MM.1S (cell line): ENCODE measurements around the gene ETV7.
A peak's percentile ranks its signal among the peaks of the same experiment; 100 is the strongest.
"Not testable (repeated sequence)": the region's sequence is repeated elsewhere in the genome, so short reads cannot be mapped to it uniquely, and the experiment has no call there.

Experiments used
- DNase-seq: peaks from one replicate; pipeline ENCODE4 v3.0.0-alpha.2; 2015
- H2AFZ ChIP-seq: fragments of 300-600 bp; sonication (generic); 2 replicates; pipeline ENCODE4 v1.6.0; 2016; ENCODE audit warnings: antibody characterized with exemption, low read length
- H3F3A ChIP-seq: fragments of 300-600 bp; sonication (generic); 2 replicates; pipeline ENCODE4 v1.6.1; 2016; ENCODE audit warnings: mild to moderate bottlenecking, antibody characterized with exemption, low read length, moderate library complexity, mixed read lengths; ENCODE audit not compliant: insufficient read depth
- H3K27ac ChIP-seq: fragments of 300-600 bp; sonication (generic); 2 replicates; pipeline ENCODE4 v1.5.1; 2016; ENCODE audit warnings: mild to moderate bottlenecking, low read length
- H3K27me3 ChIP-seq: fragments of 300-600 bp; sonication (generic); replicated peaks from 2 replicates; pipeline ENCODE4 v1.6.0; 2016; ENCODE audit warnings: low read length; ENCODE audit not compliant: insufficient read depth
- H3K36me3 ChIP-seq: fragments of 300-600 bp; sonication (generic); replicated peaks from 2 replicates; pipeline ENCODE4 v1.6.1; 2016; ENCODE audit warnings: mild to moderate bottlenecking, low read length, mixed read lengths; ENCODE audit not compliant: insufficient read depth
- H3K4me1 ChIP-seq: fragments of 300-600 bp; sonication (generic); 2 replicates; pipeline ENCODE4 v1.6.1; 2016; ENCODE audit warnings: low read length, mixed read lengths
- H3K4me2 ChIP-seq: fragments of 300-600 bp; sonication (generic); 2 replicates; pipeline ENCODE4 v1.6.0; 2016; ENCODE audit warnings: low read depth, low read length
- H3K4me3 ChIP-seq: fragments of 300-600 bp; sonication (generic); 2 replicates; pipeline ENCODE4 v1.5.1; 2016; ENCODE audit warnings: low read length, mixed read lengths
- H3K79me2 ChIP-seq: fragments of 300-600 bp; sonication (generic); 2 replicates; pipeline ENCODE4 v1.6.1; 2016; ENCODE audit warnings: mixed run types, low read length, mixed read lengths
- H3K9ac ChIP-seq: fragments of 300-600 bp; sonication (generic); 2 replicates; pipeline ENCODE4 v1.6.1; 2016; ENCODE audit warnings: low read length, mixed read lengths
- H3K9me2 ChIP-seq: fragments of 300-600 bp; sonication (generic); replicated peaks from 2 replicates; pipeline ENCODE4 v1.6.1; 2016; ENCODE audit warnings: mild to moderate bottlenecking, low read length, mixed read lengths; ENCODE audit not compliant: insufficient read depth
- H3K9me3 ChIP-seq: fragments of 300-600 bp; sonication (generic); replicated peaks from 2 replicates; pipeline ENCODE4 v1.6.1; 2016; ENCODE audit warnings: mild to moderate bottlenecking, low read length, mixed read lengths; ENCODE audit not compliant: insufficient read depth
- H4K20me1 ChIP-seq: fragments of 300-600 bp; sonication (generic); 2 replicates; pipeline ENCODE4 v1.6.1; 2016; ENCODE audit warnings: mild to moderate bottlenecking, low read length, moderate library complexity, mixed read lengths; ENCODE audit not compliant: insufficient read depth
- EZH2 ChIP-seq: fragments of 300-600 bp; sonication (generic); optimal IDR thresholded peaks from 2 replicates; pipeline ENCODE3; 2017; ENCODE audit warnings: low read depth, mild to moderate bottlenecking, antibody characterized with exemption, low read length, mixed read lengths
- EZH2phosphoT487 ChIP-seq: fragments of 300-600 bp; sonication (generic); IDR thresholded peaks from 2 replicates; pipeline ENCODE4 v1.6.1; 2018; ENCODE audit warnings: antibody characterized with exemption, low read length
- TF ChIP-seq, protein P1 (sequence below): fragments of 300-600 bp; sonication (generic); IDR thresholded peaks from 2 replicates; pipeline ENCODE4 v1.5.1; 2016; ENCODE audit warnings: antibody characterized with exemption, low read length, mixed read lengths

ETV7 gene

DNA sequence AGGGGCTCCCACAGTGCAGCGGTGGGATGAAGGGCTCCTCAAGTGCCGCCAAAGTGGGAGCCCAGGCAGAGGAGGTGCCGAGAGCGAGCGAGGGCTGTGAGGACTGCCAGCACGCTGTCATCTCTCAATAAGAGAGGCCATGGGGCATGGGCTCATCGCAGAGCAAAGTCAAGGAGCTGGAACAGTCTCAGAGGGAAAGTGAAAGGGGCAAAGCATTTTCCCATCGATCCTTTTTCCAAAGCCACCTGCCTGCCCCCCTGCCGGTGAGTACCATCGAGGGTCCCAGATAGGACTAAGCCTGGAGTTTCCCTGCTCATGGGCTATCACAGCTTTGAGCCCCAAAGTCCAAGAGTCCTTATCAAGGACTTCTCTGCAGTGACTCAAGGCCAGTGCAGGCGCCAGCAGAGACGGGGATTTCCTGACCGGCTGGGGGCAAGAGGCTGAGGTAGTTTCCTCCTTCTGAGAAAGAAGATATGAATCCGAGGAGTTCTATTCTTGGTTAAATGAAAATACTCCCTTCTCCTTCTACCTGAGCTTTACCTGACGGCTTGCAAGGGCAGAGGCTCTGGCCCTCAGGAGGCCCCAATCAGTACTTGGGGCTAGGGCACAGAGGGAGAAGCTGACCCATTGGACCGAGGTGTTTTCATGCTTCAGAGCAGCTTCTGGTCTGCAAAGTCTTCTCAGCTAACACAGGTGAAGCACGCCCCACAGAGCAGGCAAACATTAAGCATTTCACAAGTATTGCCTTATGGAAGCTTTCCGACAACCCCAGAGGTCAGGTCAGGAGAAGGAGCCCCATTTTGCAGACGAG lies 22.6 kb downstream of the ETV7 start:
- Histone ChIP-seq H4K20me1 (no peaks in the 10 kb centered on the region), H3K4me3 (peak overlapping the region; percentile 41), H3K79me2 (no peaks in the 10 kb centered on the region), H3K36me3 (no peaks in the 10 kb centered on the region), H3F3A (no peaks in the 10 kb centered on the region), H3K9me3 (no peaks in the 10 kb centered on the region), H3K9me2 (no peaks in the 10 kb centered on the region), H2AFZ (peak overlapping the region; percentile 97), H3K9ac (peak overlapping the region; percentile 50; the same call in 1 of the 2 replicates), H3K4me1 (peaks cover 13% of the 10 kb centered on the region), H3K27me3 (no peaks in the 10 kb centered on the region), H3K27ac (peak overlapping the region; percentile 34; the same call in 1 of the 2 replicates), H3K4me2 (peak overlapping the region; percentile 60)
- DNase-seq: peak; percentile 72
- TF ChIP-seq, protein P1, sequence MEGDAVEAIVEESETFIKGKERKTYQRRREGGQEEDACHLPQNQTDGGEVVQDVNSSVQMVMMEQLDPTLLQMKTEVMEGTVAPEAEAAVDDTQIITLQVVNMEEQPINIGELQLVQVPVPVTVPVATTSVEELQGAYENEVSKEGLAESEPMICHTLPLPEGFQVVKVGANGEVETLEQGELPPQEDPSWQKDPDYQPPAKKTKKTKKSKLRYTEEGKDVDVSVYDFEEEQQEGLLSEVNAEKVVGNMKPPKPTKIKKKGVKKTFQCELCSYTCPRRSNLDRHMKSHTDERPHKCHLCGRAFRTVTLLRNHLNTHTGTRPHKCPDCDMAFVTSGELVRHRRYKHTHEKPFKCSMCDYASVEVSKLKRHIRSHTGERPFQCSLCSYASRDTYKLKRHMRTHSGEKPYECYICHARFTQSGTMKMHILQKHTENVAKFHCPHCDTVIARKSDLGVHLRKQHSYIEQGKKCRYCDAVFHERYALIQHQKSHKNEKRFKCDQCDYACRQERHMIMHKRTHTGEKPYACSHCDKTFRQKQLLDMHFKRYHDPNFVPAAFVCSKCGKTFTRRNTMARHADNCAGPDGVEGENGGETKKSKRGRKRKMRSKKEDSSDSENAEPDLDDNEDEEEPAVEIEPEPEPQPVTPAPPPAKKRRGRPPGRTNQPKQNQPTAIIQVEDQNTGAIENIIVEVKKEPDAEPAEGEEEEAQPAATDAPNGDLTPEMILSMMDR: no peak
- TF ChIP-seq EZH2phosphoT487 (no peak), EZH2 (no peak)

DNA sequence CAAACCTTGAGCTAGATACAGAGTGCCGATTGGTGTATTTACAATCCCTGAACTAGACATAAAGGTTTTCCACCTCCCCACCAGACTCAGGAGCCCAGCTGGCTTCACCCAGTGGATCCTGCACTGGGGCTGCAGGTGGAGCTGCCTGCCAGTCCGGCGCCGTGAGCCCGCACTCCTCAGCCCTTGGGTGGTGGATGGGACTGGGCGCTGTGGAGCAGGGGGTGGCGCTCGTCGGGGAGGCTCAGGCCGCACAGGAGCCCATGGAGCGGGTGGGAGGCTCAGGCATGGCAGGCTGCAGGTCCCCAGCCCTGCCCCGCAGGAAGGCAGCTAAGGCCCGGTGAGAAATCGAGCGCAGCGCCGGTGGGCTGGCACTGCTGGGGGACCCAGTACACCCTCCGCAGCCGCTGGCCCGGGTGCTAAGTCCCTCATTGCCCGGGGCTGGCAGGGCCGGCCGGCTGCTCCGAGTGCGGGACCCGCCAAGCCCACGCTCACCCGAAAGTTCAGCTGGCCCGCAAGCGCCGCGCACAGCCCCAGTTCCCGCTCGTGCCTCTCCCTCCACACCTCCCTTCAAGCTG lies 23.3 kb downstream of the ETV7 start:
- H4K20me1 ChIP-seq, H3K4me2 ChIP-seq, H2AFZ ChIP-seq, H3F3A ChIP-seq, DNase-seq, H3K9me3 ChIP-seq, H3K27ac ChIP-seq, H3K79me2 ChIP-seq, H3K36me3 ChIP-seq, H3K27me3 ChIP-seq, H3K9ac ChIP-seq, H3K9me2 ChIP-seq, H3K4me3 ChIP-seq: not testable (repeated sequence)
- H3K4me1 ChIP-seq: peaks cover 13% of the 10 kb centered on the region

DNA sequence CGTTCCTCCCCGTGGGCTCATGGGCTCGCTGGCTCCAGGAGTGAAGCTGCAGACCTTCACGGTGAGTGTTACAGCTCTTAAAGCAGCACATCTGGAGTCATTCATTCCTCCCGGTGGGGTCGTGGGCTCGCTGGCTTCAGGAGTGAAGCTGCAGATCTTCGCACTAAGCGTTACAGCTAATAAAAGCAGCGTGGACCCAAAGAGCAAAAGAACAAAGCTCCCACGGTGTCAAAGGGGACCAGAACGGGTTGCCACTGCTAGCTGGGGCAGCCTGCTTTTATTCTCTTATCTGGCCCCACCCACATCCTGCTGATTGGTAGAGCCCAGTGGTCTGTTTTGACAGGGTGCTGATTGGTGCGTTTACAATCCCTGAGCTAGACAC lies 24.1 kb downstream of the ETV7 start:
- not testable (repeated sequence) for H3F3A ChIP-seq, H4K20me1 ChIP-seq, H2AFZ ChIP-seq, DNase-seq, H3K9me3 ChIP-seq, H3K9ac ChIP-seq, H3K4me2 ChIP-seq, H3K4me3 ChIP-seq, H3K36me3 ChIP-seq, H3K9me2 ChIP-seq, H3K27me3 ChIP-seq, H3K27ac ChIP-seq, H3K79me2 ChIP-seq
- peaks cover 13% of the 10 kb centered on the region for H3K4me1 ChIP-seq

DNA sequence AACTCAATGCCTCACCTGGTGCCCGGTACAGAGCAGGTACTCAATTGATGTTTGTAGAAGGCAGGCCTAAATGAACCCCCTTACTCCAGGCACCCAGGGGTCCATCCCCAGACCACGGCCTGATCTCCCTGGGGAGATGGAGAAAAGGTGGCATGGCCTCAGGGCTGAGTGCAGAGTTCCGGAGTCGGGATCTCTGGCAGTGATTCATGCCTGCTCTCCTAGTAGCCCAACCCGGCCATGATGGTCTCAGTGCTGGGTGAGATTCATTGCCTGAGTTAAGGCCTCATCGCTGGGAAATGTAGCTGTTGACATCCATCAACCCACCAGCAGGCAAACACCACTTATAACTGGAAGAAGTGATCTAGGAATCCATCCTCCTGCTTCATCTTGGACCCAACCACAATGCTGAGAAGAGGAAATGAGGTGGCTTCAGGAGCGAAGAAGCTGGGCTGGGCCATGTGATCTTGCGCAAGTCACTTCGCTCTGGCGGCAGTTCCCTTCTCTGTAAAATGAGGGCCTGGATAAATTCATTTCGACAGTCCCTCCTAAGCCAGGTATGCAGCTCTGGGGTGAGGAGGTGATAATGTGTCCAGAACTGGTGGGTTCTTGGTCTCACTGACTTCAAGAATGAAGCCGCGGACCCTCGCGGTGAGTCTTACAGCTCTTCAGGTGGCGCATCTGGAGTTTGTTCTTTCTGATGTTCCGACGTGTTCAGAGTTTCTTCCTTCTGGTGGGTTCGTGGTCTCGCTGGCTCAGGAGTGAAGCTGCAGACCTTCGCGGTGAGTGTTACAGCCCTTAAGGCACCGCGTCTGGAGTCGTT lies 24.7 kb downstream of the ETV7 start:
- Histone ChIP-seq H3K27me3 (no peaks in the 10 kb centered on the region), H3K27ac (no peak overlapping the region), H3K9ac (no peak overlapping the region), H3K9me2 (no peaks in the 10 kb centered on the region), H3K4me1 (peaks cover 13% of the 10 kb centered on the region), H4K20me1 (no peaks in the 10 kb centered on the region), H3K9me3 (no peaks in the 10 kb centered on the region), H3K4me3 (no peak overlapping the region), H3F3A (no peaks in the 10 kb centered on the region), H3K79me2 (no peaks in the 10 kb centered on the region), H3K36me3 (no peaks in the 10 kb centered on the region), H2AFZ (no peak overlapping the region), H3K4me2 (no peak overlapping the region)
- TF ChIP-seq, protein P1: no peak
- TF ChIP-seq EZH2phosphoT487 (no peak), EZH2 (no peak)
- no peak for DNase-seq
